Osteocyte (in vitro differentiated cells): ENCODE data around the gene TMEM61. TPM values are rescaled to one million over a fixed set of nuclear protein-coding genes. Genes with fewer than 3 reads are reported as not detected.

ENCODE experiments used
- DNase-seq: peaks from one replicate; pipeline ENCODE4 v3.0.0; 2021; ENCODE audit warnings: mixed read lengths; ENCODE audit not compliant: unreplicated experiment; ENCODE audit errors: extremely low spot score
- H3K27ac Mint-ChIP-seq: one replicate; pipeline ENCODE4 v1.8.0; 2021; ENCODE audit warnings: mild to moderate bottlenecking, mixed read lengths; ENCODE audit not compliant: unreplicated experiment
- H3K27me3 Mint-ChIP-seq: one replicate; pipeline ENCODE4 v1.8.0; 2021; ENCODE audit warnings: mixed read lengths; ENCODE audit not compliant: unreplicated experiment
- H3K36me3 Mint-ChIP-seq: one replicate; pipeline ENCODE4 v1.8.0; 2021; ENCODE audit warnings: mixed read lengths; ENCODE audit not compliant: unreplicated experiment
- H3K4me1 Mint-ChIP-seq: one replicate; pipeline ENCODE4 v1.8.0; 2021; ENCODE audit warnings: mixed read lengths; ENCODE audit not compliant: unreplicated experiment
- H3K4me3 Mint-ChIP-seq: one replicate; pipeline ENCODE4 v1.8.0; 2021; ENCODE audit warnings: mild to moderate bottlenecking, moderate library complexity, mixed read lengths; ENCODE audit not compliant: unreplicated experiment
- H3K9me3 Mint-ChIP-seq: one replicate; pipeline ENCODE4 v1.8.0; 2021; ENCODE audit warnings: mixed read lengths; ENCODE audit not compliant: unreplicated experiment
- total RNA-seq: library from RNA; stranded (reverse); gene quantifications from 2 replicates; pipeline ENCODE4 v1.2.1, GENCODE V29; 2021
- TF ChIP-seq, protein P1 (sequence below): fragments of 200-600 bp; sonication (generic); IDR thresholded peaks from 2 replicates; pipeline ENCODE4 v1.5.0; 2021; ENCODE audit warnings: antibody characterized with exemption, mild to moderate bottlenecking, moderate library complexity

The TMEM61 gene
- total RNA-seq, 1 donor from 2014 or later = not detected

DNA sequence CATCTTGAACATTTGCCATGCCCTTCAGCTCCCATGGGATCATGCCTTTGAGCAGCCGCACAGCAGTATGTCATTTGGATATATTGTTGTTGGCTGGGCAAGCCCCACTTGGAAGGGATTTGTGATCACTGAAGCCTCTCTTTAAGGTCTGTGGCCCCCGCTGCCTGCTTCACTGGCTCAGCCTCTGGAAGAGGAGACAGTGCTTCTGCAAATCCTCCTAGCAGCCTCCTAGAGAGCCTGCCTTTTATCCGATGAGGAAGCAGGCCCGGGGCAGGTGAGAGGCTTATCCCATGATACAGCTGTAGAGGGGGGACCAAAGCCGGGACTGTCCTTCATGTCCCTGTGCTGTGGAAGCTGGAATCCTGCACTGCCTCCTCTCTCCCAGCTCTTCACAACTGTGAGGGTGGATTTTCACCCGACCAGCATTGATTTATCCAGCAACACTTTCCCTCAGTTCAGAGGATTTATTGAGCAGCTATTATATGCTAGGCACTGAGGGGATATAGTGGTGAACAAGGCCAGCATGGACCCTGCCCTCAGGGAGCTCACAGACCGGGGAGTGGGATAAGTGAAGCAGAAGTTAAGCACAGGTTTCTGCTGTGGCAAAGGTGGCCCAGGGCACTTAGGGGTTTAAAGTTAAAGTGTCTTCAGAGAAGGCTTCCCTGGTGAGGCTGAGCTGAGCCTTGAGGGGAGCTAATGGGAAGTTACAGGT lies 3.9 kb downstream of the TMEM61 start:
- peaks cover 20% of the 10 kb centered on the region for H3K27me3 Mint-ChIP-seq
- TF ChIP-seq, protein P1, sequence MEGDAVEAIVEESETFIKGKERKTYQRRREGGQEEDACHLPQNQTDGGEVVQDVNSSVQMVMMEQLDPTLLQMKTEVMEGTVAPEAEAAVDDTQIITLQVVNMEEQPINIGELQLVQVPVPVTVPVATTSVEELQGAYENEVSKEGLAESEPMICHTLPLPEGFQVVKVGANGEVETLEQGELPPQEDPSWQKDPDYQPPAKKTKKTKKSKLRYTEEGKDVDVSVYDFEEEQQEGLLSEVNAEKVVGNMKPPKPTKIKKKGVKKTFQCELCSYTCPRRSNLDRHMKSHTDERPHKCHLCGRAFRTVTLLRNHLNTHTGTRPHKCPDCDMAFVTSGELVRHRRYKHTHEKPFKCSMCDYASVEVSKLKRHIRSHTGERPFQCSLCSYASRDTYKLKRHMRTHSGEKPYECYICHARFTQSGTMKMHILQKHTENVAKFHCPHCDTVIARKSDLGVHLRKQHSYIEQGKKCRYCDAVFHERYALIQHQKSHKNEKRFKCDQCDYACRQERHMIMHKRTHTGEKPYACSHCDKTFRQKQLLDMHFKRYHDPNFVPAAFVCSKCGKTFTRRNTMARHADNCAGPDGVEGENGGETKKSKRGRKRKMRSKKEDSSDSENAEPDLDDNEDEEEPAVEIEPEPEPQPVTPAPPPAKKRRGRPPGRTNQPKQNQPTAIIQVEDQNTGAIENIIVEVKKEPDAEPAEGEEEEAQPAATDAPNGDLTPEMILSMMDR = no peak
- no peak overlapping the region for H3K4me3 Mint-ChIP-seq
- no peaks in the 10 kb centered on the region for H3K9me3 Mint-ChIP-seq
- peaks cover 5% of the 10 kb centered on the region for H3K4me1 Mint-ChIP-seq
- DNase-seq = no peak
- no peaks in the 10 kb centered on the region for H3K36me3 Mint-ChIP-seq
- no peak overlapping the region for H3K27ac Mint-ChIP-seq

DNA sequence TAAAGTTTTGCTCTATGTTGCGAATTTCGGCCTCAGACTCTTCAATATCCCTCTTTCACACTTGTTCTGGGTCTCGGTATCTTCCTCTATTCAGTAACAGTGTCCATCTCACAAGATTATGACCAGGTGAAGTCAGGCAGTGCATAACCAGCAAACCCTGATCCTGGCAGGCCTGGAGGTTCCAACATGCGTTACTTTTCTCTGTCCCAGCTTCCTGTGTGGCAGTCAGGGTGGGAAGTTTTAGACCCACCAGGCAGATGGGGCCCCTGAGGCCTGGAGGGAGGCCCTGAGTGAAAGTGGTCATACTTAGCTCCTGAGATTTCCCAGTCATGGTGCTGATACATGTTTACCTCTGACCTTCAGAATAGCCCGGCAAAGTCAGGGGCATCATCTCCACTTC lies 5.1 kb downstream of the TMEM61 start:
- Mint-ChIP-seq H3K4me1 (peaks cover 5% of the 10 kb centered on the region), H3K27ac (no peak overlapping the region), H3K4me3 (no peak overlapping the region), H3K36me3 (no peaks in the 10 kb centered on the region), H3K9me3 (no peaks in the 10 kb centered on the region), H3K27me3 (peaks cover 16% of the 10 kb centered on the region)
- no peak for DNase-seq
- TF ChIP-seq, protein P1 = no peak

DNA sequence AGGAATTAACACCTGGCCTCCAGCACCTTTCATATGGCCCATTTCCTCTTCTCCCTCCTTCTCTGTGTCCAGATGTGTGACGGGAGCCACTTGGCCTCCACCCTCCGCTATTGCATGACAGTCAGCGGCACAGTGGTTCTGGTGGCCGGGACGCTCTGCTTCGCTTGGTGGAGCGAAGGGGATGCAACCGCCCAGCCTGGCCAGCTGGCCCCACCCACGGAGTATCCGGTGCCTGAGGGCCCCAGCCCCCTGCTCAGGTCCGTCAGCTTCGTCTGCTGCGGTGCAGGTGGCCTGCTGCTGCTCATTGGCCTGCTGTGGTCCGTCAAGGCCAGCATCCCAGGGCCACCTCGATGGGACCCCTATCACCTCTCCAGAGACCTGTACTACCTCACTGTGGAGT lies 5.6 kb downstream of the TMEM61 start:
- Mint-ChIP-seq H3K27ac (no peak overlapping the region), H3K4me1 (peaks cover 4% of the 10 kb centered on the region), H3K36me3 (no peaks in the 10 kb centered on the region), H3K9me3 (no peaks in the 10 kb centered on the region), H3K27me3 (peaks cover 14% of the 10 kb centered on the region), H3K4me3 (no peak overlapping the region)
- no peak for DNase-seq
- TF ChIP-seq, protein P1 = no peak

DNA sequence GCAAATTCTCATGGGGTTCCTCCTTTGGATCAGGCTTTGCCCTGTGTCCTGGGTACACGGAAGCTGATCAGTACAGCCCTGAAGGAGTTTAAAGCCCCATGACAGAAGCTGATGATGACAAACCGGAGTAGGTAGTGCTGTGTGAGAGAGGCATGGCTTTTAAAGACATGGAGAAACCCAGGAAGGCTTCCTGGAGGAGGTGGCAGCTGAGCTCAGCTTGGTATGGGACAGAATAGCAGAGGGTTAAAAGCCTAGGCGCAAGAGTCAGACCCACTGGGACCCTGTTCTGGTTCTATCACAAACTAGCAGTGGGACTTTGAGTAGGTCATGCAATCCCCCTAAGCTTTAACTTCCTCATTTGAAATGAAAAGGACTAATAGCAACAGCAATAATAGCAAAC lies 6.1 kb downstream of the TMEM61 start:
- DNase-seq = no peak
- Mint-ChIP-seq H3K36me3 (no peaks in the 10 kb centered on the region), H3K27me3 (peaks cover 13% of the 10 kb centered on the region), H3K4me3 (no peak overlapping the region), H3K4me1 (peaks cover 2% of the 10 kb centered on the region), H3K27ac (no peak overlapping the region), H3K9me3 (no peaks in the 10 kb centered on the region)
- TF ChIP-seq, protein P1 = no peak

DNA sequence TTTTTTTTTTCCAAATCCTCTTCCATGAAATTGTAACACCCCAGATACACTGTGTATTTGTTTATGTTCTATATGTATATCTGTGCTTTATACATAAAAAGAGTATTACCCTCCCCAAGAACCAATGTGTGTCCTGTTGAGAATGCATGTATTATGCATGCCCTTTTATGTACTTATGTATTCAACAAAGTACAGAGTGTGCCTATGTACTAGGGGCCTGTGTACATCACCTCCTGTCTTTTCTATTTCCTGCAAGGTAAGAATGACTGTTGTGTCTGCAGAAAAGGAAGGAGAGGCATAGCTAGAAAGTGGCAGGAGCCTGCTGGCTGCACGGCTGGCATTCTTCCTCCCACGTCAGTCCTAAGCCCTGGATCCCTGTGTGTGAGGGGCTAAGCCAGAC lies 7.0 kb downstream of the TMEM61 start:
- no peak for DNase-seq
- H3K9me3 Mint-ChIP-seq = no peaks in the 10 kb centered on the region
- no peak overlapping the region for H3K27ac Mint-ChIP-seq
- H3K4me3 Mint-ChIP-seq = no peak overlapping the region
- H3K36me3 Mint-ChIP-seq = no peaks in the 10 kb centered on the region
- TF ChIP-seq, protein P1 = no peak
- peaks cover 2% of the 10 kb centered on the region for H3K4me1 Mint-ChIP-seq
- H3K27me3 Mint-ChIP-seq = peaks cover 13% of the 10 kb centered on the region
